K562 (cell line): Measurements from ENCODE around the gene CILP. TPM values are rescaled to one million over a fixed set of nuclear protein-coding genes. Genes with fewer than 3 reads are reported as not detected.

Source experiments
- ATAC-seq: fragments of 200-7000 bp; cut with Tn5 transposase; 3 replicates; pipeline ENCODE4 v1.9.1; 2020; ENCODE audit warnings: moderate library complexity
- BruUV-seq: library from RNA; stranded (reverse); fragments of 400-500 nt; replicated peaks from 2 replicates; lab custom pipeline; 2021; lab: Mats Ljungman, UMichigan
- CTCF ChIA-PET: fragments of 300-600 bp; formaldehyde crosslinking; extraction: SDS; loops from one replicate; lab custom pipeline; 2021; ENCODE audit warnings: low intra/inter-chr PET ratio; lab: Yijun Ruan, JAX
- POLR2A ChIA-PET: fragments of 300-600, 350-650 bp; sonication (Branson Sonifier 250); formaldehyde crosslinking; extraction: SDS; loops from one replicate; lab custom pipeline; 2021; ENCODE audit warnings: antibody characterized with exemption, inconsistent platforms; lab: Yijun Ruan, JAX
- DNase-seq, 4 experiments: peaks; one replicate each; pipeline versions ENCODE4 v3.0.0 to v3.0.0-alpha.2; 2011 to 2018; ENCODE audit warnings: low spot score in 3 of 4, mixed read lengths in 3 of 4; ENCODE audit errors: extremely low read depth in 1 of 4
- FAIRE-seq: peaks from 2 replicates; lab custom pipeline; 2011; peaks lifted over from hg19 to GRCh38; lab: Jason Lieb, UNC
- H2AFZ ChIP-seq: 2 replicates; pipeline ENCODE4 v1.6.0; 2011; ENCODE audit warnings: low read depth, low read length, control low read depth, inconsistent platforms
- H3K27ac ChIP-seq: fragments of 200-600 bp; 3 replicates; pipeline ENCODE4 v1.8.0; 2011; ENCODE audit warnings: low read depth, mild to moderate bottlenecking, control low read depth, inconsistent platforms, low read length, moderate library complexity, mixed read lengths; ENCODE audit errors: extremely low read depth
- H3K27me3 ChIP-seq, 2 experiments: fragments of 300-600 bp in 1 of 2; 2 replicates in 1 of 2; 3 replicates in 1 of 2; pipeline versions ENCODE4 v1.6.0 to v1.8.0; 2011; ENCODE audit warnings: inconsistent platforms in 2 of 2, low read length in 2 of 2, mild to moderate bottlenecking in 1 of 2, mixed read lengths in 1 of 2, moderate library complexity in 1 of 2; ENCODE audit not compliant: control insufficient read depth in 2 of 2, insufficient read depth in 2 of 2
- H3K36me3 ChIP-seq: fragments of 300-600 bp; 3 replicates; pipeline ENCODE4 v1.8.0; 2011; ENCODE audit warnings: mild to moderate bottlenecking, low read length, inconsistent platforms; ENCODE audit not compliant: control insufficient read depth, insufficient read depth
- H3K4me1 ChIP-seq, 2 experiments: fragments of 200-600 bp in 1 of 2; replicated peaks in 1 of 2; 2 replicates in 1 of 2; 3 replicates in 1 of 2; pipeline versions ENCODE4 v1.5.1 to v1.8.0; 2011; ENCODE audit warnings: inconsistent platforms in 2 of 2, low read length in 2 of 2, mild to moderate bottlenecking in 1 of 2, mixed read lengths in 1 of 2, moderate library complexity in 1 of 2; ENCODE audit not compliant: control insufficient read depth in 2 of 2, insufficient read depth in 2 of 2
- H3K4me2 ChIP-seq: 2 replicates; pipeline ENCODE4 v1.6.1; 2011; ENCODE audit warnings: low read length, control low read depth, inconsistent platforms, mixed read lengths; ENCODE audit not compliant: insufficient read depth
- H3K4me3 ChIP-seq: fragments of 200-600 bp; sonication (generic), shearing (Covaris generic); 2 replicates; pipeline ENCODE4 v1.5.1; 2016; ENCODE audit warnings: control low read depth, inconsistent platforms
- H3K79me2 ChIP-seq: fragments of 200-600 bp; 3 replicates; pipeline ENCODE4 v1.8.0; 2011; ENCODE audit warnings: low read length, inconsistent platforms; ENCODE audit not compliant: control insufficient read depth, insufficient read depth
- H3K9ac ChIP-seq, 2 experiments: 2 replicates each; pipeline versions ENCODE4 v1.6.0 to v1.6.1; 2011; ENCODE audit warnings: low read depth in 2 of 2, low read length in 2 of 2, control low read depth in 1 of 2, inconsistent platforms in 1 of 2, mild to moderate bottlenecking in 1 of 2, mixed read lengths in 1 of 2; ENCODE audit not compliant: insufficient read depth in 1 of 2
- H3K9me1 ChIP-seq: one replicate; pipeline ENCODE4 v1.6.0; 2011; ENCODE audit warnings: inconsistent platforms, mild to moderate bottlenecking, low read length, moderate library complexity; ENCODE audit not compliant: control insufficient read depth, insufficient read depth
- H3K9me3 ChIP-seq: replicated peaks from 2 replicates; pipeline ENCODE4 v1.5.1; 2011; ENCODE audit warnings: low read depth, low read length, inconsistent platforms; ENCODE audit not compliant: control insufficient read depth, insufficient read depth
- H4K20me1 ChIP-seq: replicated peaks from 2 replicates; pipeline ENCODE4 v1.6.1; 2011; ENCODE audit warnings: low read length, inconsistent platforms, mixed read lengths; ENCODE audit not compliant: control insufficient read depth, insufficient read depth
- HDAC2 ChIP-seq: fragments of 450-650 bp; IDR thresholded peaks from 2 replicates; pipeline ENCODE4 v1.6.1; 2016; ENCODE audit warnings: mild to moderate bottlenecking
- KLF16 ChIP-seq: IDR thresholded peaks from 2 replicates; pipeline ENCODE4 v1.6.1; 2016; ENCODE audit warnings: antibody characterized with exemption
- PML ChIP-seq: IDR thresholded peaks from 2 replicates; pipeline ENCODE4 v1.6.1; 2012; ENCODE audit warnings: low read length, inconsistent platforms
- RB1 ChIP-seq: fragments of 450-650 bp; IDR thresholded peaks from 2 replicates; pipeline ENCODE4 v1.6.1; 2017; ENCODE audit warnings: low read depth, mild to moderate bottlenecking
- RBM39 ChIP-seq: fragments of 200-400 bp; formaldehyde crosslinking; optimal IDR thresholded peaks from 2 replicates; pipeline ENCODE3; 2018; ENCODE audit warnings: low read depth, low read length
- ZBTB8A ChIP-seq: fragments of 450-650 bp; IDR thresholded peaks from 2 replicates; pipeline ENCODE4 v1.6.1; 2018; ENCODE audit warnings: mild to moderate bottlenecking, moderate library complexity; ENCODE audit not compliant: partially characterized antibody
- ZEB2 ChIP-seq: fragments of 450-650 bp; IDR thresholded peaks from 2 replicates; pipeline ENCODE4 v1.6.1; 2016
- ZNF146 ChIP-seq: IDR thresholded peaks from one replicate; pipeline ENCODE4 v1.6.1; 2018; ENCODE audit warnings: missing compliant biosample characterization; ENCODE audit not compliant: unreplicated experiment
- ZNF224 ChIP-seq: sonication (generic); formaldehyde crosslinking; IDR thresholded peaks from 2 replicates; pipeline ENCODE4 v1.8.0; 2022; ENCODE audit warnings: mild to moderate bottlenecking, missing genetic modification reagents
- ZNF644 ChIP-seq: fragments of 200-800 bp; sonication (Bioruptor generic); IDR thresholded peaks from 2 replicates; pipeline ENCODE4 v1.6.1; 2016; ENCODE audit warnings: low read depth, missing genetic modification characterization, missing compliant biosample characterization
- WGBS: fragments of 100-300 bp; shearing (Covaris generic); methylation state at CpG from one replicate; pipeline ENCODE4 v1.1.6; 2016; ENCODE audit warnings: low coverage, mixed read lengths; ENCODE audit not compliant: insufficient coverage; ENCODE audit errors: missing lambda C conversion rate; 5-methylcytosine and 5-hydroxymethylcytosine counted together
- in situ Hi-C: fragments of 300-500 bp; cut with MboI; formaldehyde crosslinking; loops from 4 replicates; pipeline ENCODE4 v1.15.0; 2018; ENCODE audit warnings: inconsistent platforms, mixed read lengths
- intact Hi-C: fragments of 100-400 bp; cut with micrococcal nuclease; formaldehyde crosslinking; loops from 2 replicates; pipeline ENCODE4 v1.14.2; 2022
- polyA plus RNA-seq, 8 experiments: library from polyadenylated mRNA; depleted of rRNA in 4 of 8; stranded (reverse) in 5 of 8; unstranded in 3 of 8; fragments of >200 nt; fragmentation: Nextera tagmentation in 2 of 8; fragmentation: Illumina TruSeq in 1 of 8; extraction: Ambion mirVana in 2 of 8; extraction: Trizol in 1 of 8; gene quantifications; 2 replicates each; pipeline versions ENCODE4 v1.2.1 to v1.2.3, GENCODE V29; 2011 to 2014; ENCODE audit warnings: inconsistent platforms in 1 of 8, missing spikeins in 1 of 8
- total RNA-seq, 7 experiments: library from RNA; depleted of rRNA in 6 of 7; stranded (reverse); fragments of >200 nt in 6 of 7; fragmentation: Illumina TruSeq in 2 of 7; extraction: Trizol in 2 of 7; gene quantifications; 2 replicates each; pipeline versions ENCODE4 v1.2.1 to v1.2.3, GENCODE V29; 2011 to 2021; ENCODE audit warnings: low replicate concordance in 1 of 7
- TF ChIP-seq, protein P1 (sequence below): fragments of 250-450 bp; sonication (Bioruptor Pico); IDR thresholded peaks from 2 replicates; pipeline ENCODE4 v1.8.0; 2022; ENCODE audit warnings: inconsistent platforms
- TF ChIP-seq, protein P2 (sequence below): fragments of 450-650 bp; IDR thresholded peaks from 2 replicates; pipeline ENCODE4 v1.6.1; 2016; ENCODE audit warnings: mild to moderate bottlenecking, moderate library complexity

The CILP gene
- total and polyA plus RNA-seq, 9 of the 15 experiments (the other 6 are each of a cell fraction or from before 2014, with no cell fraction given), result 0.03 TPM; not detected in 8

DNA sequence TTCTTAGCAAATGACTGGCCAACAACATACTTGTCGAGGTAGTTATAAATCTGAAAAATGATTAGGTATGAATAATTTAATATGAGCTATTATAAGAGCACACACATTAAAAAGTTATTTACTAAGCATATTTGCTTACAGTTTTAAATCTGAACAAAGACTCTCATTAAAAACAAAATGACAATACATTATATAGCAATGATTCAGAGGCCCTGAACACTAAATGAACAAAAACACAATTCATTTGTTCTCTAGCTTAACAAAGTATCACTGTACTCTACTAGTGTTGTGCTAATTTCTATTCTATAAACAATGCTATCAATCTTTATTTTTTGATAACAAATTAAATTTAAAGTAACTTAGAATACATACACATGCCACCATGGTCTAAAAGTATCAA is 47.1 kb downstream of the CILP start:
- CTCF ChIA-PET, result no interaction called here
- H3K27me3 ChIP-seq, result no peaks in the 10 kb centered on the region
- H3K9ac ChIP-seq, result no peak overlapping the region
- in situ Hi-C loops, result no loop called here
- H3K36me3 ChIP-seq, result peaks cover 49% of the 10 kb centered on the region
- no peaks in the 10 kb centered on the region for H4K20me1 ChIP-seq
- no peaks in the 10 kb centered on the region for H3K4me1 ChIP-seq
- WGBS, result 79% methylated on average over 1 of the region's 1 CpG
- no peak overlapping the region for H3K27ac ChIP-seq
- H3K79me2 ChIP-seq, result no peaks in the 10 kb centered on the region
- no peak overlapping the region for H3K4me2 ChIP-seq
- H3K9me3 ChIP-seq, result no peaks in the 10 kb centered on the region
- FAIRE-seq (no peak), DNase-seq (no peak), ATAC-seq (no peak)
- BruUV-seq, result no TSS peak
- POLR2A ChIA-PET, result interaction anchor here (0.6 to 2.0 kb wide), 2 partner anchors 10 to 88 kb away, joined by 3 to 5 read pairs; no protein-coding TSS in a partner anchor
- no peaks in the 10 kb centered on the region for H3K9me1 ChIP-seq
- H2AFZ ChIP-seq, result no peak overlapping the region
- H3K4me3 ChIP-seq, result no peak overlapping the region
- intact Hi-C loops, result no loop called here
- TF ChIP-seq RBM39 (no peak), ZNF644 (no peak), PML (no peak), ZBTB8A (no peak), RB1 (no peak), HDAC2 (no peak), KLF16 (no peak), ZNF224 (CRISPR knock-in tag) (no peak), ZNF146 (no peak), ZEB2 (no peak)
- TF ChIP-seq, protein P1, sequence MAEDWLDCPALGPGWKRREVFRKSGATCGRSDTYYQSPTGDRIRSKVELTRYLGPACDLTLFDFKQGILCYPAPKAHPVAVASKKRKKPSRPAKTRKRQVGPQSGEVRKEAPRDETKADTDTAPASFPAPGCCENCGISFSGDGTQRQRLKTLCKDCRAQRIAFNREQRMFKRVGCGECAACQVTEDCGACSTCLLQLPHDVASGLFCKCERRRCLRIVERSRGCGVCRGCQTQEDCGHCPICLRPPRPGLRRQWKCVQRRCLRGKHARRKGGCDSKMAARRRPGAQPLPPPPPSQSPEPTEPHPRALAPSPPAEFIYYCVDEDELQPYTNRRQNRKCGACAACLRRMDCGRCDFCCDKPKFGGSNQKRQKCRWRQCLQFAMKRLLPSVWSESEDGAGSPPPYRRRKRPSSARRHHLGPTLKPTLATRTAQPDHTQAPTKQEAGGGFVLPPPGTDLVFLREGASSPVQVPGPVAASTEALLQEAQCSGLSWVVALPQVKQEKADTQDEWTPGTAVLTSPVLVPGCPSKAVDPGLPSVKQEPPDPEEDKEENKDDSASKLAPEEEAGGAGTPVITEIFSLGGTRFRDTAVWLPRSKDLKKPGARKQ (CRISPR knock-in tag), result no peak
- TF ChIP-seq, protein P2, sequence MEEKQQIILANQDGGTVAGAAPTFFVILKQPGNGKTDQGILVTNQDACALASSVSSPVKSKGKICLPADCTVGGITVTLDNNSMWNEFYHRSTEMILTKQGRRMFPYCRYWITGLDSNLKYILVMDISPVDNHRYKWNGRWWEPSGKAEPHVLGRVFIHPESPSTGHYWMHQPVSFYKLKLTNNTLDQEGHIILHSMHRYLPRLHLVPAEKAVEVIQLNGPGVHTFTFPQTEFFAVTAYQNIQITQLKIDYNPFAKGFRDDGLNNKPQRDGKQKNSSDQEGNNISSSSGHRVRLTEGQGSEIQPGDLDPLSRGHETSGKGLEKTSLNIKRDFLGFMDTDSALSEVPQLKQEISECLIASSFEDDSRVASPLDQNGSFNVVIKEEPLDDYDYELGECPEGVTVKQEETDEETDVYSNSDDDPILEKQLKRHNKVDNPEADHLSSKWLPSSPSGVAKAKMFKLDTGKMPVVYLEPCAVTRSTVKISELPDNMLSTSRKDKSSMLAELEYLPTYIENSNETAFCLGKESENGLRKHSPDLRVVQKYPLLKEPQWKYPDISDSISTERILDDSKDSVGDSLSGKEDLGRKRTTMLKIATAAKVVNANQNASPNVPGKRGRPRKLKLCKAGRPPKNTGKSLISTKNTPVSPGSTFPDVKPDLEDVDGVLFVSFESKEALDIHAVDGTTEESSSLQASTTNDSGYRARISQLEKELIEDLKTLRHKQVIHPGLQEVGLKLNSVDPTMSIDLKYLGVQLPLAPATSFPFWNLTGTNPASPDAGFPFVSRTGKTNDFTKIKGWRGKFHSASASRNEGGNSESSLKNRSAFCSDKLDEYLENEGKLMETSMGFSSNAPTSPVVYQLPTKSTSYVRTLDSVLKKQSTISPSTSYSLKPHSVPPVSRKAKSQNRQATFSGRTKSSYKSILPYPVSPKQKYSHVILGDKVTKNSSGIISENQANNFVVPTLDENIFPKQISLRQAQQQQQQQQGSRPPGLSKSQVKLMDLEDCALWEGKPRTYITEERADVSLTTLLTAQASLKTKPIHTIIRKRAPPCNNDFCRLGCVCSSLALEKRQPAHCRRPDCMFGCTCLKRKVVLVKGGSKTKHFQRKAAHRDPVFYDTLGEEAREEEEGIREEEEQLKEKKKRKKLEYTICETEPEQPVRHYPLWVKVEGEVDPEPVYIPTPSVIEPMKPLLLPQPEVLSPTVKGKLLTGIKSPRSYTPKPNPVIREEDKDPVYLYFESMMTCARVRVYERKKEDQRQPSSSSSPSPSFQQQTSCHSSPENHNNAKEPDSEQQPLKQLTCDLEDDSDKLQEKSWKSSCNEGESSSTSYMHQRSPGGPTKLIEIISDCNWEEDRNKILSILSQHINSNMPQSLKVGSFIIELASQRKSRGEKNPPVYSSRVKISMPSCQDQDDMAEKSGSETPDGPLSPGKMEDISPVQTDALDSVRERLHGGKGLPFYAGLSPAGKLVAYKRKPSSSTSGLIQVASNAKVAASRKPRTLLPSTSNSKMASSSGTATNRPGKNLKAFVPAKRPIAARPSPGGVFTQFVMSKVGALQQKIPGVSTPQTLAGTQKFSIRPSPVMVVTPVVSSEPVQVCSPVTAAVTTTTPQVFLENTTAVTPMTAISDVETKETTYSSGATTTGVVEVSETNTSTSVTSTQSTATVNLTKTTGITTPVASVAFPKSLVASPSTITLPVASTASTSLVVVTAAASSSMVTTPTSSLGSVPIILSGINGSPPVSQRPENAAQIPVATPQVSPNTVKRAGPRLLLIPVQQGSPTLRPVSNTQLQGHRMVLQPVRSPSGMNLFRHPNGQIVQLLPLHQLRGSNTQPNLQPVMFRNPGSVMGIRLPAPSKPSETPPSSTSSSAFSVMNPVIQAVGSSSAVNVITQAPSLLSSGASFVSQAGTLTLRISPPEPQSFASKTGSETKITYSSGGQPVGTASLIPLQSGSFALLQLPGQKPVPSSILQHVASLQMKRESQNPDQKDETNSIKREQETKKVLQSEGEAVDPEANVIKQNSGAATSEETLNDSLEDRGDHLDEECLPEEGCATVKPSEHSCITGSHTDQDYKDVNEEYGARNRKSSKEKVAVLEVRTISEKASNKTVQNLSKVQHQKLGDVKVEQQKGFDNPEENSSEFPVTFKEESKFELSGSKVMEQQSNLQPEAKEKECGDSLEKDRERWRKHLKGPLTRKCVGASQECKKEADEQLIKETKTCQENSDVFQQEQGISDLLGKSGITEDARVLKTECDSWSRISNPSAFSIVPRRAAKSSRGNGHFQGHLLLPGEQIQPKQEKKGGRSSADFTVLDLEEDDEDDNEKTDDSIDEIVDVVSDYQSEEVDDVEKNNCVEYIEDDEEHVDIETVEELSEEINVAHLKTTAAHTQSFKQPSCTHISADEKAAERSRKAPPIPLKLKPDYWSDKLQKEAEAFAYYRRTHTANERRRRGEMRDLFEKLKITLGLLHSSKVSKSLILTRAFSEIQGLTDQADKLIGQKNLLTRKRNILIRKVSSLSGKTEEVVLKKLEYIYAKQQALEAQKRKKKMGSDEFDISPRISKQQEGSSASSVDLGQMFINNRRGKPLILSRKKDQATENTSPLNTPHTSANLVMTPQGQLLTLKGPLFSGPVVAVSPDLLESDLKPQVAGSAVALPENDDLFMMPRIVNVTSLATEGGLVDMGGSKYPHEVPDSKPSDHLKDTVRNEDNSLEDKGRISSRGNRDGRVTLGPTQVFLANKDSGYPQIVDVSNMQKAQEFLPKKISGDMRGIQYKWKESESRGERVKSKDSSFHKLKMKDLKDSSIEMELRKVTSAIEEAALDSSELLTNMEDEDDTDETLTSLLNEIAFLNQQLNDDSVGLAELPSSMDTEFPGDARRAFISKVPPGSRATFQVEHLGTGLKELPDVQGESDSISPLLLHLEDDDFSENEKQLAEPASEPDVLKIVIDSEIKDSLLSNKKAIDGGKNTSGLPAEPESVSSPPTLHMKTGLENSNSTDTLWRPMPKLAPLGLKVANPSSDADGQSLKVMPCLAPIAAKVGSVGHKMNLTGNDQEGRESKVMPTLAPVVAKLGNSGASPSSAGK, result no peak
